HEK293 (cell line): ENCODE measurements around the gene CPNE4.

Experiments
- CTCF ChIA-PET: fragments of 350-600 bp; formaldehyde crosslinking; extraction: SDS; loops from one replicate; lab custom pipeline; 2021; ENCODE audit warnings: antibody characterized with exemption; lab: Yijun Ruan, JAX
- POLR2A ChIA-PET: fragments of 300-600 bp; formaldehyde crosslinking; extraction: SDS; loops from one replicate; lab custom pipeline; 2020; ENCODE audit warnings: antibody characterized with exemption, inconsistent platforms; lab: Yijun Ruan, JAX
- H3K27ac ChIP-seq: fragments of 200-500 bp; sonication (Bioruptor generic); 2 replicates; pipeline ENCODE4 v1.5.1; 2014; ENCODE audit warnings: low read depth, low read length, control low read depth, inconsistent platforms; ENCODE audit errors: extremely low read depth
- H3K36me3 ChIP-seq, 2 experiments: fragments of 200-500 bp in 1 of 2; sonication (Bioruptor generic) in 1 of 2; 1 replicate in 1 of 2; 2 replicates in 1 of 2; pipeline ENCODE4 v1.5.1; 2014 to 2017; ENCODE audit warnings: inconsistent platforms in 2 of 2, low read length in 2 of 2; ENCODE audit not compliant: control insufficient read depth in 2 of 2, insufficient read depth in 1 of 2
- H3K4me1 ChIP-seq: fragments of 200-500 bp; sonication (Bioruptor generic); 2 replicates; pipeline ENCODE4 v1.5.1; 2014; ENCODE audit warnings: mild to moderate bottlenecking, low read length, inconsistent platforms; ENCODE audit not compliant: control insufficient read depth, insufficient read depth
- H3K4me3 ChIP-seq: 2 replicates; pipeline ENCODE4 v1.5.1; 2011; ENCODE audit warnings: low read depth, mild to moderate bottlenecking, control low read depth, low read length, moderate library complexity
- H3K9me3 ChIP-seq: fragments of 200-500 bp; sonication (Bioruptor generic); 2 replicates; pipeline ENCODE4 v1.5.1; 2014; ENCODE audit warnings: low read depth, low read length, inconsistent platforms; ENCODE audit not compliant: control insufficient read depth, insufficient read depth
- BCL11A ChIP-seq: fragments of 450-650 bp; formaldehyde crosslinking; IDR thresholded peaks from 2 replicates; pipeline ENCODE4 v1.5.1; 2016; ENCODE audit warnings: low read depth, missing biosample characterization, missing genetic modification characterization
- BCL6B ChIP-seq: fragments of 450-650 bp; formaldehyde crosslinking; IDR thresholded peaks from 2 replicates; pipeline ENCODE4 v1.5.1; 2017; ENCODE audit warnings: missing biosample characterization, missing genetic modification characterization
- CTCF ChIP-seq: fragments of 450-650 bp; formaldehyde crosslinking; IDR thresholded peaks from 2 replicates; pipeline ENCODE4 v1.5.1; 2016; ENCODE audit warnings: missing biosample characterization, missing genetic modification characterization
- KLF17 ChIP-seq: fragments of 450-650 bp; formaldehyde crosslinking; IDR thresholded peaks from 2 replicates; pipeline ENCODE4 v1.5.1; 2016; ENCODE audit warnings: missing biosample characterization, missing genetic modification characterization
- PBX3 ChIP-seq: sonication (generic); formaldehyde crosslinking; IDR thresholded peaks from 2 replicates; pipeline ENCODE4 v1.8.1; 2022; ENCODE audit warnings: mild to moderate bottlenecking, moderate library complexity, missing genetic modification reagents
- PRDM10 ChIP-seq: fragments of 450-650 bp; formaldehyde crosslinking; IDR thresholded peaks from 2 replicates; pipeline ENCODE4 v1.5.1; 2016; ENCODE audit warnings: missing biosample characterization, missing genetic modification characterization
- SALL2 ChIP-seq: fragments of 450-650 bp; formaldehyde crosslinking; IDR thresholded peaks from 2 replicates; pipeline ENCODE4 v1.5.0; 2017; ENCODE audit warnings: missing biosample characterization, mild to moderate bottlenecking, missing genetic modification characterization, borderline replicate concordance
- TRIM28 ChIP-seq: IDR thresholded peaks from 2 replicates; pipeline ENCODE4 v1.6.1; 2011; ENCODE audit warnings: low read length, control low read depth, borderline replicate concordance
- YY2 ChIP-seq: fragments of 450-650 bp; formaldehyde crosslinking; IDR thresholded peaks from 2 replicates; pipeline ENCODE4 v1.5.1; 2016; ENCODE audit warnings: missing biosample characterization, missing genetic modification characterization
- ZBTB20 ChIP-seq: fragments of 450-650 bp; formaldehyde crosslinking; IDR thresholded peaks from 2 replicates; pipeline ENCODE4 v1.5.1; 2016; ENCODE audit warnings: missing biosample characterization, missing genetic modification characterization
- ZBTB26 ChIP-seq: fragments of 450-650 bp; formaldehyde crosslinking; optimal IDR thresholded peaks from 2 replicates; pipeline ENCODE3; 2016; ENCODE audit warnings: missing biosample characterization, mild to moderate bottlenecking, missing genetic modification characterization
- ZFP41 ChIP-seq: fragments of 450-650 bp; formaldehyde crosslinking; IDR thresholded peaks from 2 replicates; pipeline ENCODE4 v1.5.1; 2016; ENCODE audit warnings: missing biosample characterization, missing genetic modification characterization, borderline replicate concordance
- ZNF10 ChIP-seq: fragments of 450-650 bp; formaldehyde crosslinking; IDR thresholded peaks from 2 replicates; pipeline ENCODE4 v1.5.1; 2017; ENCODE audit warnings: missing biosample characterization, missing genetic modification characterization
- ZNF112 ChIP-seq: fragments of 450-650 bp; formaldehyde crosslinking; IDR thresholded peaks from 2 replicates; pipeline ENCODE4 v1.5.0; 2017; ENCODE audit warnings: missing biosample characterization, missing genetic modification characterization
- ZNF148 ChIP-seq: fragments of 450-650 bp; formaldehyde crosslinking; IDR thresholded peaks from 2 replicates; pipeline ENCODE4 v1.5.0; 2017; ENCODE audit warnings: missing biosample characterization, missing genetic modification characterization, borderline replicate concordance
- ZNF184 ChIP-seq: fragments of 450-650 bp; IDR thresholded peaks from 2 replicates; pipeline ENCODE4 v1.5.1; 2018; ENCODE audit warnings: missing biosample characterization, mild to moderate bottlenecking, missing genetic modification characterization
- ZNF324 ChIP-seq: fragments of 450-650 bp; formaldehyde crosslinking; IDR thresholded peaks from 2 replicates; pipeline ENCODE4 v1.5.1; 2016; ENCODE audit warnings: missing biosample characterization, missing genetic modification characterization
- ZNF335 ChIP-seq: fragments of 450-650 bp; formaldehyde crosslinking; conservative IDR thresholded peaks from 2 replicates; pipeline ENCODE4 v1.5.1; 2016; ENCODE audit warnings: missing biosample characterization, missing genetic modification characterization
- ZNF398 ChIP-seq: fragments of 450-650 bp; formaldehyde crosslinking; IDR thresholded peaks from 2 replicates; pipeline ENCODE4 v1.5.1; 2017; ENCODE audit warnings: missing biosample characterization, missing genetic modification characterization
- ZNF747 ChIP-seq: fragments of 450-650 bp; formaldehyde crosslinking; IDR thresholded peaks from 2 replicates; pipeline ENCODE4 v1.5.1; 2016; ENCODE audit warnings: missing biosample characterization, missing genetic modification characterization
- ZNF791 ChIP-seq: fragments of 450-650 bp; formaldehyde crosslinking; IDR thresholded peaks from 2 replicates; pipeline ENCODE4 v1.5.1; 2016; ENCODE audit warnings: missing biosample characterization, missing genetic modification characterization

The CPNE4 gene

GRCh38 chr3:131880948-131881347, 153.9 kb downstream of the CPNE4 start (continued):
- TF ChIP-seq ZBTB26 (tag by site-specific recombination): no peak
- no peak for TF ChIP-seq ZNF398
- TF ChIP-seq CTCF (tag by site-specific recombination): no peak
- no peak for TF ChIP-seq PBX3 (CRISPR knock-in tag)
- no peak for TF ChIP-seq KLF17 (tag by site-specific recombination)
- no peak for TF ChIP-seq ZNF112
- TF ChIP-seq ZBTB20 (tag by site-specific recombination): no peak
- TF ChIP-seq ZNF148 (tag by site-specific recombination): no peak

GRCh38 chr3:131868203-131868602, 166.6 kb downstream of the CPNE4 start:
- no peak overlapping the region for H3K27ac ChIP-seq
- H3K4me1 ChIP-seq: no peaks in the 10 kb centered on the region
- ChIA-PET POLR2A (no interaction called here), CTCF (interaction anchor here (1.0 kb wide), 1 partner anchor 73 kb away, joined by 3 read pairs; no protein-coding TSS in a partner anchor)
- H3K4me3 ChIP-seq: no peak overlapping the region
- H3K36me3 ChIP-seq: no peaks in the 10 kb centered on the region
- H3K9me3 ChIP-seq: no peaks in the 10 kb centered on the region
- no peak for TF ChIP-seq ZNF10 (tag by site-specific recombination)
- no peak for TF ChIP-seq YY2 (tag by site-specific recombination)
- no peak for TF ChIP-seq SALL2 (tag by site-specific recombination)
- no peak for TF ChIP-seq ZFP41 (tag by site-specific recombination)
- TF ChIP-seq PRDM10: no peak
- no peak for TF ChIP-seq BCL11A (tag by site-specific recombination)
- no peak for TF ChIP-seq BCL6B (tag by site-specific recombination)
- no peak for TF ChIP-seq TRIM28
- TF ChIP-seq KLF17 (tag by site-specific recombination): no peak
- no peak for TF ChIP-seq ZNF335 (tag by site-specific recombination)
- TF ChIP-seq ZNF747 (tag by site-specific recombination): no peak
- TF ChIP-seq ZNF184 (tag by site-specific recombination): no peak
- no peak for TF ChIP-seq ZNF324 (tag by site-specific recombination)
- no peak for TF ChIP-seq ZNF791 (tag by site-specific recombination)
